GM19468 (cell line): ENCODE results near the gene ZBTB8A.
"Not testable (repeated sequence)": the region's sequence is repeated elsewhere in the genome, so short reads cannot be mapped to it uniquely, and the experiment has no call there.

ENCODE experiments used
- ATAC-seq: cut with Tn5 transposase; IDR thresholded peaks from one replicate; pipeline ENCODE4 v1.9.1; 2021; ENCODE audit warnings: mild to moderate bottlenecking, moderate library complexity, moderate number of reproducible peaks; ENCODE audit not compliant: unreplicated experiment; ENCODE audit errors: extremely low read depth

ZBTB8A gene

DNA sequence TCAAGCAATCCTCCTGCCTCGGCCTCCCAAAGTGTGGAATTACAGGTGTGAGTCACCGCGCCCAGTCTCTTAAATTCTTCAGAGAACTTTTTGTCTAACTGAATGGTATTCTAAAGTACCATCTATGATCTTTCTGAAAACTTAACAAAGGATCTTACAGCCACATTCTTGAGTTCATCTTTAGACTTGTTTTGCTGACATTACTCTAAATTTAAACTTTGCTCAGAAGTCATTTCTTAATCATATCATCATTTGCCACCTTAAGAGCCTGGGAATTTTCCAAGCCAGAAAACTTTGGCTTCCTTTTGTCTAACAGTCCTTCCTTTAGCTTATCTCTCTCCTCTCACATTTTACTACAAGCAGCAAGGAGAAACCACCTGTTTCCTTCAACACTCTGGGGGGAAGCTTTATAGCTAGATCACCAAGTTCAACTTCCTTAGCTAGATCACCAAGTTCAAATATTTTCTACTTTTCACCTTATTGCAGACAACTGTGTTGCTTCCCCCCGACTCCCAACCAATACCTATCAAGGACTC lies 5.4 kb upstream of the ZBTB8A start:
- ATAC-seq: no peak

GRCh38 chr1:32536117-32536516 lies 3.1 kb upstream of the ZBTB8A start:
- ATAC-seq: no peak

DNA sequence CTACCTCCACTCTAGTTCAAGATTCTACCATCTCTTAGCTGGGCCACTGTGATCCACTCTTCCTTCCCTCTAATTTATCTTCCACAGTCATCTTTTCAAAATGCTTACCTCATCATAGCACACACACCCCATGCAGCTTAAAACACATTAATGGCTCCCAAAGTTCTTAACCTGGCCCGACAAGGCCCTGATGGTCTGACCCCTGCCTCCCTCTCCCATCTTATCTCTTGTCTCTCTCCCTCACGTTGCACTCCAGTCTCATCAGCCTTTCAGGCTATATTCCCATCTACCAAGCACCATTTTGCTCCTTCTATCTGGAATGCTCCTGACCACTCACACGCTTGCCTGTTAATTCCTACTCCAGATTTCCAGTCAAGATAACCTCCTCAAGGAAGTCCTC lies 2.5 kb upstream of the ZBTB8A start:
- no peak for ATAC-seq

DNA sequence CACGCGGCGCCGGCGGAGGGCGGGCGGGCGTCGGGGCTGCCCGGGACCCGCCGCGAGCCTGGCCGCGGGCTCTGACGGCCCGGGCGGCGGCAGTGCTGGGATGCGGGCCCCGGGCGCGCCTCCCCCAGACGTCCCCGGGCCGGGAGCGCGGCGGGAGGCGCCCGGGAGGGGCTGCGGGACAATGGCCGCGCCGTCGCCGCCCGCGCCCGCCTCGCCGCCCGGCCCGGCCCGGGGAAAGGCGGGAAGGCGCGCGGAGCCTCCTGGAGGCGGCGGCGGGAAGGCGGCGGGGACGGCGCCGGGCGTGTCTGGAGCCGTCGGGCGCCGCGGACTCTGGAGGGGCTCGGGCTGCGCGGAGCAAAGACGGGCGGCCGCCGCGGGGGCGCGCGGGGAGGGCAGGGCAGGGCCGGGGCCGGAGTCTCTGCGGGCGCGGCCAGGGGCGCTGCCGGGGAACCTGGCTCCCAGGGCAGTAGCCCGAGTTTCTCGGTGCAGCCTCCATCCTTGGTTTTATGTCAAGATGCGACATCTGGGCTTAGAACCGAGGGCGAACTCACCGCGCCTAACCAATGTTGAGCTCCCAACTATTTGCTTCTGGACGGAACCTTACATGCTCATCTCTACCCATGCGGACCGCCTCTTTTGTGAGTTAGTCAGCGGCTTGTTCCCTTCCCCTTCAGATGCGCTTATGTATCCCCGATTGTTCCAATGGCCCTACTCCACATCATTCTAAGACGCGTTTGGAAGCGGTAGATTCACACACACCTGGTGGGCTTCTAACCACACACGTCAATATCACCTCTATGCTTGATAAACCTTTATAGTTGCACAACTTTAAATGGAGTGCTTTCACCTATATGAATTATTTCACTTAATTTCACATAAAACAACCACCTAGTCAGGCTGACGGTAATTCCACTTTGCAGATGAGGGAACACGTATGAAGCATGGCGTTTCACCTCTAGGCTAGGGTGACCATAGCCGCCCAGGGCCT lies 651 bp downstream of the ZBTB8A start:
- no peak for ATAC-seq

- no peak for ATAC-seq
These were observed 1.4 kb downstream of the ZBTB8A start for GRCh38 chr1:32540605-32541004.

GRCh38 chr1:32541064-32541566 lies 1.9 kb downstream of the ZBTB8A start:
- no peak for ATAC-seq

DNA sequence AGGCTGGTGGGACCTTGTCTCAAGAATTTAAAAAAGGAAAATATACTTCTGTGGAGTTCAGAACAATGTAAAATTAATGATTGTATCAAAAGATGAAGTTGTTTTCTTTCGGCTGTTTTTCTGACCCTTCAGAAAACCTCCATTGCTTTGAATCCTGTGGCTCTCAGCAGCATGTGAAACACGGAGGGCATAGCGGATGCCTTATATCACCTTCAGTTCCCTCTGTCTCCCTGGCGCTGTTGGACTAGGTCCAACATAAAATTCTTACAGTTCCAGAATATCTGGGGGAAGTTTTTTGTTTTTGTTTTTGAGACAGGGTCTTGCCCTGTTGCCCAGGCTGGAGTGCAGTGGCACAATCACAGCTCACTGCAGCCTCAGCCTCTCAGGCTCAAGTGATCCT lies 7.4 kb downstream of the ZBTB8A start:
- no peak for ATAC-seq

GRCh38 chr1:32549616-32550015 lies 10.4 kb downstream of the ZBTB8A start:
- ATAC-seq: no peak

DNA sequence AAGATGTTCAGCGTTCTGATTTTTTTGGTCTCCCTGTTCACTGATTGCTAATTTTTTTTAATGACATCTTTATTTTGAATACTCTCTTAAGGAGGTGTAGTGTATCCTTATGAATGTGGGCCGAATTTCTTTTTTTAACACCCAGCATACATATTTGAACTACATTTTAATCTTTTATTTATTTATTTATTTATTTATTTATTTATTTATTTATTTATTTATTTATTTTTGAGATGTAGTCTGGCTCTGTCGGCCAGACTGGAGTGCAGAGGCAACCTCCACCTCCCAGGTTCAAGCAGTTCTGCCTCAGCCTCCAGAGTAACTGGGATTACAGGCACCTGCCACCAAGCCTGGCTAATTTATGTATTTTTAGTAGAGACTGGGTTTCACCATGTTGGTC lies 15.1 kb downstream of the ZBTB8A start:
- no peak for ATAC-seq

DNA sequence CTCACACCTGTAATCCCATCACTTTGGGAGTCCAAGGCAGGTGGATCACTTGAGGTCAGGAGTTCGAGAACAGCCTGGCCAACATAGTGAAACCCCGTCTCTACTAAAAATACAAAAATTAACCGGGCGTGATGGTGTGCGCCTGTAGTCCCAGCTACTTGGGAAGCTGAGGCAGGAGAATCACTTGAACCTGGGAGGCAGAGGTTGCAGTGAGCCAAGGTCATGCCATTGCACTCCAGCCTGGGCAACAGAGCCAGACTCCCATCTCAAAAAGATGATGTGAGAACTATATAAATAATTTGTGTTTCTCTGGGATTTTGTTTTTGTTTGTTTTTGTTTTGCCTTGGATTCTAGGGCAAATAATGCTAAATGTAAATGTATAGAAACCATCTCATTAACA lies 17.8 kb downstream of the ZBTB8A start:
- ATAC-seq: not testable (repeated sequence)

DNA sequence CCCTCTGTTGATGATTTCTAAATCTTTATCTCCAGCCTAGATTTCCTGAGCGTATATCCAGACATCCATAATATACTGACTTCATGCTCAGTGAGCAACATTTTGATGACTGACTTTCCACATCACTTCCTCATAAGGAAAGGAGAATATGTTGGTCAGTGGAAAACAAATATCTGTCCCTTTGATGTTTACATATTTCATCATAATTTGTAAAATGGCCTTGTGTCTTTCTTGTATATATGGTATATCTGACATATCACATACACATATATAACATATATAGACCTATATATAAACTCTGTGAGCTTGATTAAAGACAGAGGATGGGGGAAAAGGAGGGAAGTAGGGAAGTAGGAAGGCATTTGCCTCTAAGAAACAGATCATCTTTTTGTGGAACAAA lies 18.6 kb downstream of the ZBTB8A start:
- no peak for ATAC-seq

DNA sequence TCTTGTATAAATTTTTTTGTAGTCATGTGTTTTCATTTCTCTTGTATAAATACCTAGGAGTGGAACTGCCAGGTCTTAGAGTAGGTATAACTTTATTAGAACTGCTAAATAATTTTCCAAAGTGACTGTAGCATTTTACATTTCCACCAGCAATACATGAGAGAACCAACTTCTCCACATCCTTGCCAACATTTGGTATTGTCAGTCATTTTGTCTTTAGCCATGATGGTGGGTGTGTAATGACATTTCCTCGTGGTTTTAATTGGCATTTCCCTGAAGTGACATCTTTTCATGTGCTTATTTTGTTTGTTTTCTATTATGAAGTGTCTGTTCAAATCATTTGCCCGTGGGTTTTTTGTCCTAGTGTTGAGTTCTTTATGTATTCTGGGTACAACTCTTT lies 29.7 kb downstream of the ZBTB8A start:
- no peak for ATAC-seq

GRCh38 chr1:32580348-32581017 lies 41.3 kb downstream of the ZBTB8A start:
- ATAC-seq: no peak

GRCh38 chr1:32592943-32593342 lies 53.7 kb downstream of the ZBTB8A start:
- ATAC-seq: no peak

DNA sequence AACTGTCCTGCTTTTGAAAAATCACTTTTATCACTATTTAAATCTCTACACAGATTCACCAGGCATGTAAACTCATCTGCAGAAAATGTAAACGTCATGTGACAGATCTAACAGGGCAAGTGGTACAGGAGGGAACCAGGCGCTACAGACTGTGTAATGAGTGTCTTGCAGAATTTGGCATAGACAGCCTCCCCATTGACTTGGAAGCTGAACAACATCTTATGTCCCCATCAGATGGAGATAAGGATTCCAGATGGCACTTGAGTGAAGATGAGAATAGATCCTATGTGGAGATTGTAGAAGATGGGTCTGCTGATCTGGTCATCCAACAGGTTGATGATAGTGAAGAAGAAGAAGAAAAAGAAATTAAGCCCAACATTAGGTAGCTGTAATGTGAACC lies 60.8 kb downstream of the ZBTB8A start:
- no peak for ATAC-seq

GRCh38 chr1:32605711-32606424 lies 66.6 kb downstream of the ZBTB8A start:
- ATAC-seq: no peak

DNA sequence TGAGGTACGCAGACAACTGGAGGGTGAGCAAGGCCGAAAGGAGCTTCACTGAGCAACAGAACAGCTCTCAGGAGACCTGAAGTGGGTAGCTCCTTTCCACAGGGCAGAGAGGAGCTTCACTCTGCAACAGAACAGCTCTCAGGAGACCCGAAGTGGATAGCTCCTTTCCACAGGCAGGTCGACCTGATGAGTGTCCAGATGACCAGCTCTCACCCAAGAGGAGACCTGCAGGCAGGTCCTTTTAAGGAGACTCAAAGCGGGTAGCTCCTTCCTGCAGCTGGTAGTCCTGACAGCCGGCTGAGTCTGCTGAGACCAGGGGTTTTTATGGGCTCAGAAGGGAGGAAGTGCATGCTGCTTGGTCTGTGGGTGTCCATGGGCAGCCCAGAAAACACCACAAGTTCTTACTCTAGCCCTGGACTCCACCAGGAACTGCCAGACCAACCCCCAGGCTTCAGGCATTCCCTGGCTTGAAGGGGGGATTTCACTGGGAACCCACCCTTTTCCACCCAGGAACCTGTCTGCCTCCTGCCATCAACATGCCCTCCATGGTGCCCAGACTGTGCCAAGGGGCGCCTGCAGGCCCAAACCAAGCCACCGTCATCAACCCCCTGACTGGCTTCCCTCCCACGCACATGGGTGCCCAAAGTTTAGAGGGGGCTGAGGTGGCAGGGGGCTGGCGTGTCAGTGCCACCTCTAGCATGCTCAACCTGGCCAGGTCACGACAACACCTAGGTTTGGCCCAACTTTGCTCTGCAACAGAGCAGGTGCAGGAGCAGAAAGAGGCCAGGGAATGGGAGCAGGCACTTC lies 67.5 kb downstream of the ZBTB8A start:
- ATAC-seq: no peak

- no peak for ATAC-seq
These were observed 70.0 kb downstream of the ZBTB8A start for GRCh38 chr1:32609180-32609579.

GRCh38 chr1:32611859-32612188 lies 72.6 kb downstream of the ZBTB8A start:
- no peak for ATAC-seq
